H1 (cell line): ENCODE results near the gene GNB3. TPM values are rescaled to one million over a fixed set of nuclear protein-coding genes. Genes with fewer than 3 reads are reported as not detected.

Experiments
- CTCF ChIA-PET: fragments of 300-600 bp; sonication (Branson Sonifier 250); formaldehyde crosslinking; loops from one replicate; lab custom pipeline; 2021; ENCODE audit not compliant: partially characterized antibody; lab: Charles Lee
- POLR2A ChIA-PET: fragments of 300-600 bp; sonication (Branson Sonifier 250); formaldehyde crosslinking; loops from one replicate; lab custom pipeline; 2021; ENCODE audit warnings: inconsistent platforms; ENCODE audit not compliant: partially characterized antibody; lab: Charles Lee
- DNase-seq, 2 experiments: peaks; one replicate each; pipeline versions ENCODE4 v3.0.0 to v3.0.0-alpha.2; 2010 to 2022; ENCODE audit warnings: low spot score in 2 of 2, low read depth in 1 of 2, mixed read lengths in 1 of 2
- FAIRE-seq: peaks from 2 replicates; lab custom pipeline; 2011; peaks lifted over from hg19 to GRCh38; lab: Jason Lieb, UNC
- H2AFZ ChIP-seq: 2 replicates; pipeline ENCODE4 v1.8.1; 2012; ENCODE audit warnings: low read length, inconsistent platforms
- H2AK5ac ChIP-seq: 2 replicates; pipeline ENCODE4 v1.6.1; 2013; ENCODE audit warnings: low read depth, low read length
- H2BK120ac ChIP-seq: replicated peaks from 2 replicates; pipeline ENCODE3; 2013; ENCODE audit warnings: low read depth, low read length, inconsistent platforms
- H2BK12ac ChIP-seq: 2 replicates; pipeline ENCODE4 v1.6.1; 2013; ENCODE audit warnings: low read depth, low read length
- H2BK15ac ChIP-seq: 2 replicates; pipeline ENCODE4 v1.6.1; 2013; ENCODE audit warnings: low read length
- H2BK20ac ChIP-seq: 2 replicates; pipeline ENCODE4 v1.6.1; 2013; ENCODE audit warnings: low read length
- H2BK5ac ChIP-seq: 2 replicates; pipeline ENCODE4 v1.6.1; 2013; ENCODE audit warnings: low read depth, low read length
- H3K14ac ChIP-seq: 2 replicates; pipeline ENCODE4 v1.6.1; 2013; ENCODE audit warnings: inconsistent platforms; ENCODE audit not compliant: insufficient read length
- H3K18ac ChIP-seq: 2 replicates; pipeline ENCODE4 v1.6.1; 2013; ENCODE audit warnings: low read length; ENCODE audit errors: extremely low read depth
- H3K23ac ChIP-seq: 2 replicates; pipeline ENCODE4 v1.6.1; 2013; ENCODE audit warnings: inconsistent platforms; ENCODE audit not compliant: insufficient read length
- H3K23me2 ChIP-seq: 2 replicates; pipeline ENCODE4 v1.6.1; 2013; ENCODE audit warnings: low read depth, low read length
- H3K27ac ChIP-seq: 2 replicates; pipeline ENCODE4 v1.6.1; 2011; ENCODE audit warnings: low read depth, low read length, inconsistent platforms
- H3K27me3 ChIP-seq, 4 experiments: replicated peaks in 1 of 4; 1 replicate in 1 of 4; 2 replicates in 3 of 4; pipeline versions ENCODE4 v1.6.1 to v1.8.1; 2011 to 2013; ENCODE audit warnings: low read length in 3 of 4, mild to moderate bottlenecking in 3 of 4, inconsistent platforms in 2 of 4, mixed read lengths in 2 of 4, moderate library complexity in 1 of 4; ENCODE audit not compliant: control insufficient read depth in 3 of 4, insufficient read depth in 3 of 4; ENCODE audit errors: extremely low read depth in 1 of 4
- H3K36me3 ChIP-seq, 4 experiments: 2 replicates each; pipeline versions ENCODE4 v1.6.1 to v1.8.1; 2011 to 2013; ENCODE audit warnings: mild to moderate bottlenecking in 4 of 4, low read length in 3 of 4, moderate library complexity in 2 of 4, control low read depth in 1 of 4, inconsistent platforms in 1 of 4; ENCODE audit not compliant: insufficient read depth in 4 of 4, control insufficient read depth in 2 of 4
- H3K4ac ChIP-seq: replicated peaks from 2 replicates; pipeline ENCODE3; 2013; ENCODE audit warnings: low read length, low read depth, mixed read lengths, inconsistent platforms; ENCODE audit not compliant: insufficient read length
- H3K4me1 ChIP-seq, 4 experiments: replicated peaks in 1 of 4; 1 replicate in 1 of 4; 2 replicates in 3 of 4; pipeline versions ENCODE4 v1.6.1 to v1.8.1; 2011 to 2013; ENCODE audit warnings: low read length in 3 of 4, inconsistent platforms in 2 of 4, mixed read lengths in 1 of 4; ENCODE audit not compliant: insufficient read depth in 4 of 4, control insufficient read depth in 3 of 4
- H3K4me2 ChIP-seq, 2 experiments: 2 replicates each; pipeline versions ENCODE4 v1.6.1 to v1.8.1; 2011 to 2013; ENCODE audit warnings: low read depth in 2 of 2, low read length in 2 of 2, control low read depth in 1 of 2, inconsistent platforms in 1 of 2, mild to moderate bottlenecking in 1 of 2; ENCODE audit not compliant: insufficient read depth in 1 of 2
- H3K4me3 ChIP-seq, 4 experiments: fragments of 200-600, 300-600 bp in 1 of 4; sonication (generic), shearing (Covaris generic), sonication (Bioruptor Twin) in 1 of 4; 2 replicates each; pipeline versions ENCODE4 v1.5.1 to v1.8.1; 2011 to 2016; ENCODE audit warnings: low read length in 4 of 4, low read depth in 3 of 4, control low read depth in 2 of 4, inconsistent platforms in 2 of 4, mild to moderate bottlenecking in 2 of 4, mixed read lengths in 1 of 4, moderate library complexity in 1 of 4; ENCODE audit not compliant: insufficient read depth in 2 of 4; ENCODE audit errors: extremely low read depth in 1 of 4
- H3K56ac ChIP-seq: replicated peaks from 2 replicates; pipeline ENCODE3; 2013; ENCODE audit warnings: low read depth, mild to moderate bottlenecking, mixed read lengths, low read length, inconsistent platforms; ENCODE audit not compliant: insufficient read length
- H3K79me1 ChIP-seq: 2 replicates; pipeline ENCODE4 v1.6.1; 2013; ENCODE audit warnings: low read depth, low read length, control low read depth
- H3K79me2 ChIP-seq, 2 experiments: 2 replicates each; pipeline versions ENCODE4 v1.6.1 to v1.8.1; 2012 to 2013; ENCODE audit warnings: low read length in 2 of 2, mild to moderate bottlenecking in 2 of 2, inconsistent platforms in 1 of 2; ENCODE audit not compliant: insufficient read depth in 2 of 2, control insufficient read depth in 1 of 2
- H3K9ac ChIP-seq, 4 experiments: replicated peaks in 1 of 4; 1 replicate in 1 of 4; 2 replicates in 3 of 4; pipeline versions ENCODE4 v1.6.1 to v1.8.1; 2011 to 2013; ENCODE audit warnings: low read depth in 3 of 4, low read length in 3 of 4, control low read depth in 2 of 4, mild to moderate bottlenecking in 2 of 4, moderate library complexity in 2 of 4, inconsistent platforms in 1 of 4; ENCODE audit errors: extremely low read depth in 1 of 4
- H3K9me3 ChIP-seq, 2 experiments: 2 replicates each; pipeline versions ENCODE4 v1.6.1 to v1.8.1; 2012 to 2013; ENCODE audit warnings: mild to moderate bottlenecking in 2 of 2, moderate library complexity in 2 of 2, control low read depth in 1 of 2, inconsistent platforms in 1 of 2, low read depth in 1 of 2, low read length in 1 of 2, mixed read lengths in 1 of 2; ENCODE audit not compliant: insufficient read depth in 2 of 2
- H4K20me1 ChIP-seq, 2 experiments: replicated peaks in 1 of 2; 2 replicates each; pipeline versions ENCODE3 to v1.8.1; 2011 to 2013; ENCODE audit warnings: inconsistent platforms in 2 of 2, low read length in 2 of 2, mild to moderate bottlenecking in 1 of 2; ENCODE audit not compliant: insufficient read depth in 2 of 2, control insufficient read depth in 1 of 2
- H4K5ac ChIP-seq: 2 replicates; pipeline ENCODE4 v1.6.1; 2013; ENCODE audit warnings: low read length, low read depth, mixed read lengths, inconsistent platforms; ENCODE audit not compliant: insufficient read length
- H4K8ac ChIP-seq: 2 replicates; pipeline ENCODE4 v1.8.0; 2013; ENCODE audit warnings: mild to moderate bottlenecking, moderate library complexity, low read length, inconsistent platforms; ENCODE audit not compliant: insufficient read depth; ENCODE audit errors: extremely low read depth
- H4K91ac ChIP-seq: replicated peaks from 2 replicates; pipeline ENCODE3; 2013; ENCODE audit warnings: low read length, mixed read lengths, inconsistent platforms; ENCODE audit not compliant: insufficient read length
- FOSL1 ChIP-seq: IDR thresholded peaks from 2 replicates; pipeline ENCODE4 v1.6.1; 2011; ENCODE audit warnings: mild to moderate bottlenecking, low read depth, low read length, moderate library complexity; ENCODE audit not compliant: insufficient read depth
- SUZ12 ChIP-seq: fragments of 200-600 bp; sonication (generic); IDR thresholded peaks from 2 replicates; pipeline ENCODE4 v1.6.1; 2012; ENCODE audit warnings: mild to moderate bottlenecking, inconsistent platforms, low read length, moderate library complexity, mixed read lengths
- WGBS, 2 experiments: shearing (Covaris generic) in 1 of 2; methylation state at CpG; one replicate each; pipeline versions ENCODE4 v1.1.6 to v1.1.7; 2013 to 2015; ENCODE audit warnings: low lambda C conversion rate in 2 of 2, mixed read lengths in 2 of 2, inconsistent platforms in 1 of 2, low coverage in 1 of 2, missing lambda C conversion rate in 1 of 2; ENCODE audit not compliant: insufficient replicate concordance in 2 of 2, insufficient coverage in 1 of 2, insufficient read length in 1 of 2; ENCODE audit errors: extremely low coverage in 1 of 2, missing lambda C conversion rate in 1 of 2; 5-methylcytosine and 5-hydroxymethylcytosine counted together
- polyA plus RNA-seq, 7 experiments: library from polyadenylated mRNA; depleted of rRNA in 3 of 7; stranded (reverse) in 5 of 7; unstranded in 2 of 7; fragments of >200 nt in 5 of 7; fragments of 200-250 nt in 2 of 7; gene quantifications; 1 replicate in 5 of 7; 2 replicates in 1 of 7; 4 replicates in 1 of 7; pipeline versions ENCODE4 v1.2.1 to v1.2.3, GENCODE V29; 2011 to 2013; ENCODE audit warnings: missing spikeins in 2 of 7, mixed read lengths in 2 of 7
- total RNA-seq: library from RNA; stranded (reverse); fragmentation: NEBNext Ultra II Directional; extraction: Animal tissue kit (Norgen Biotek cat#: 25700); gene quantifications from 2 replicates; pipeline ENCODE4 v1.2.1, GENCODE V29; 2021

Gene GNB3
- total and polyA plus RNA-seq, 2 of the 8 experiments (the other 6 are each of a cell fraction or from before 2014, with no cell fraction given) = 9.9 TPM

- Histone ChIP-seq H3K4me1 (peaks cover 0 to 3% (median 0%) of the 10 kb centered on the region in 4 experiments; a peak in 3 of 7 replicates), H3K4me3 (no peak overlapping the region), H3K4me2 (no peak overlapping the region), H3K23me2 (no peaks in the 10 kb centered on the region), H2AFZ (no peak overlapping the region), H4K91ac (no peak overlapping the region), H3K79me2 (no peaks in the 10 kb centered on the region), H2BK12ac (no peak overlapping the region), H4K20me1 (no peaks in the 10 kb centered on the region), H3K79me1 (no peaks in the 10 kb centered on the region), H3K36me3 (no peaks in the 10 kb centered on the region), H2AK5ac (no peak overlapping the region), H4K5ac (no peak overlapping the region), H3K18ac (no peak overlapping the region), H2BK15ac (no peak overlapping the region), H2BK5ac (no peak overlapping the region), H2BK120ac (no peak overlapping the region), H3K4ac (no peak overlapping the region), H2BK20ac (no peak overlapping the region), H3K56ac (no peak overlapping the region), H3K9me3 (no peaks in the 10 kb centered on the region), H3K14ac (no peak overlapping the region), H3K27me3 (0 out of 7 replicates have a peak, but pooled peaks cover 0 to 3% (median 0%) of the 10 kb centered on the region in 4 experiments), H3K9ac (no peak overlapping the region), H3K27ac (no peak overlapping the region), H3K23ac (no peak overlapping the region), H4K8ac (no peak overlapping the region)
- FAIRE-seq (no peak), DNase-seq (no peak)
- POLR2A ChIA-PET = interaction anchor here (1.1 to 1.7 kb wide), 4 partner anchors 10 to 36 kb away, joined by 3 to 6 read pairs (median 5); partner anchors contain the start of gene GPR162
- 92% methylated on average over 4 of the region's 4 CpGs; no CpG with 5 or more reads in 1 of the 2 experiments for WGBS, 2 experiments
- CTCF ChIA-PET = interaction anchor here (0.7 to 2.8 kb wide), 6 partner anchors 16 to 50 kb away, joined by 3 to 10 read pairs (median 4); partner anchors contain the start of gene MLF2
- TF ChIP-seq SUZ12 = no peak
- no peak for TF ChIP-seq FOSL1
Observed at GRCh38 chr12:6796576-6796975, 44.1 kb upstream of the GNB3 start.
